Mesendoderm (in vitro differentiated cells): ENCODE measurements around the gene PITPNM3.

Experiments used
- DNase-seq: peaks from one replicate; pipeline ENCODE4 v3.0.0; 2013
- H2AK5ac ChIP-seq: 2 replicates; pipeline ENCODE4 v1.6.1; 2013; ENCODE audit warnings: low read length, inconsistent platforms
- H2BK120ac ChIP-seq: 2 replicates; pipeline ENCODE4 v1.6.1; 2013; ENCODE audit warnings: low read depth, mild to moderate bottlenecking, low read length, moderate library complexity, mixed read lengths
- H2BK15ac ChIP-seq: replicated peaks from 2 replicates; pipeline ENCODE4 v1.6.1; 2013; ENCODE audit warnings: low read depth, mild to moderate bottlenecking, moderate library complexity
- H2BK5ac ChIP-seq: 2 replicates; pipeline ENCODE4 v1.6.1; 2013; ENCODE audit warnings: low read length, inconsistent platforms
- H3K18ac ChIP-seq: 2 replicates; pipeline ENCODE4 v1.6.1; 2013; ENCODE audit warnings: mild to moderate bottlenecking, low read length, mixed read lengths
- H3K23ac ChIP-seq: one replicate; pipeline ENCODE4 v1.6.1; 2013; ENCODE audit warnings: low read length
- H3K27ac ChIP-seq: 2 replicates; pipeline ENCODE4 v1.5.1; 2013; ENCODE audit warnings: low read depth, mild to moderate bottlenecking, inconsistent platforms, low read length, moderate library complexity
- H3K27me3 ChIP-seq: 2 replicates; pipeline ENCODE4 v1.6.1; 2013; ENCODE audit warnings: low read length, control low read depth, mild to moderate bottlenecking, inconsistent platforms; ENCODE audit not compliant: insufficient read depth, poor library complexity
- H3K36me3 ChIP-seq: 2 replicates; pipeline ENCODE4 v1.6.1; 2013; ENCODE audit warnings: low read length, inconsistent platforms; ENCODE audit not compliant: control insufficient read depth, insufficient read depth
- H3K4ac ChIP-seq: one replicate; pipeline ENCODE4 v1.6.1; 2013; ENCODE audit warnings: low read depth, mild to moderate bottlenecking, low read length, moderate library complexity
- H3K4me1 ChIP-seq: 2 replicates; pipeline ENCODE4 v1.6.1; 2013; ENCODE audit warnings: low read depth, low read length, inconsistent platforms; ENCODE audit not compliant: control insufficient read depth
- H3K4me2 ChIP-seq: 2 replicates; pipeline ENCODE4 v1.6.1; 2013; ENCODE audit warnings: low read length
- H3K4me3 ChIP-seq: 2 replicates; pipeline ENCODE4 v1.5.1; 2013; ENCODE audit warnings: mild to moderate bottlenecking, low read length
- H3K56ac ChIP-seq: one replicate; pipeline ENCODE4 v1.6.1; 2013; ENCODE audit warnings: low read length
- H3K79me1 ChIP-seq: 2 replicates; pipeline ENCODE4 v1.6.1; 2013; ENCODE audit warnings: low read length, inconsistent platforms
- H3K79me2 ChIP-seq: 2 replicates; pipeline ENCODE4 v1.6.1; 2013; ENCODE audit warnings: mild to moderate bottlenecking, low read length; ENCODE audit not compliant: control insufficient read depth, insufficient read depth
- H3K9ac ChIP-seq: 2 replicates; pipeline ENCODE4 v1.6.1; 2013; ENCODE audit warnings: low read length, inconsistent platforms
- H4K5ac ChIP-seq: one replicate; pipeline ENCODE4 v1.6.1; 2013; ENCODE audit warnings: low read length
- H4K8ac ChIP-seq: one replicate; pipeline ENCODE4 v1.6.1; 2013; ENCODE audit warnings: low read depth, mild to moderate bottlenecking, control low read depth, low read length, moderate library complexity
- WGBS: extraction: QIAGEN DNeasy Blood & Tissue Kit; methylation state at CpG from one replicate; pipeline ENCODE4 v1.1.7; 2013; ENCODE audit warnings: low lambda C conversion rate, missing lambda C conversion rate; ENCODE audit not compliant: insufficient coverage; ENCODE audit errors: extremely low coverage; 5-methylcytosine and 5-hydroxymethylcytosine counted together

The PITPNM3 gene

DNA sequence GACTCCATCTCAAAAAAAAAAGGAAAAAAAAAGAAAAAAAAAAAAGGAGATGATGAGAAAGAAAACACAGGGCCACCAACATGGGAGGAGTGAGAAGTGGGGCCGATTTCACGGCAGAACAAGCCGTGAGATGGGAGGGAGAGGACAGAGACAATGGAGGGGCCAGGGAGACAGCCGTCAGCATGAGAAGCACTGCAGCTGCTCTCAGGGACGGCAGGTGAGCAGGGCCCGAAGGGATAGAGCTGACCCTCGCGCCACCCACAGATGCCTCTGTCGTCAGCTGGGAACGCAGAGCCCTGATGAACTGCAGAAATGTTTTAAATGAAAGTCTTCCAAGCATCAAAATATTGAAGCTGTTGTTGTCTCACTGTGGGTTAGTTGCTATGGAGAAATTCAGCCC, 20.3 kb downstream of the PITPNM3 start:
- H2BK5ac ChIP-seq, result no peak overlapping the region
- no peak overlapping the region for H3K9ac ChIP-seq
- H2AK5ac ChIP-seq, result no peak overlapping the region
- H3K27ac ChIP-seq, result no peak overlapping the region
- no peak overlapping the region for H3K56ac ChIP-seq
- no peak overlapping the region for H4K5ac ChIP-seq
- H3K27me3 ChIP-seq, result no peaks in the 10 kb centered on the region
- H2BK120ac ChIP-seq, result no peak overlapping the region
- no peak overlapping the region for H2BK15ac ChIP-seq
- no peaks in the 10 kb centered on the region for H3K79me2 ChIP-seq
- H3K18ac ChIP-seq, result no peak overlapping the region
- H3K23ac ChIP-seq, result no peak overlapping the region
- no peak overlapping the region for H3K4me2 ChIP-seq
- H3K4ac ChIP-seq, result no peak overlapping the region
- H3K4me1 ChIP-seq, result no peaks in the 10 kb centered on the region
- no peak for DNase-seq
- H4K8ac ChIP-seq, result no peak overlapping the region
- no CpG with 5 or more reads among the region's 10 CpGs for WGBS
- H3K4me3 ChIP-seq, result no peak overlapping the region
- H3K79me1 ChIP-seq, result no peaks in the 10 kb centered on the region
- H3K36me3 ChIP-seq, result no peaks in the 10 kb centered on the region

DNA sequence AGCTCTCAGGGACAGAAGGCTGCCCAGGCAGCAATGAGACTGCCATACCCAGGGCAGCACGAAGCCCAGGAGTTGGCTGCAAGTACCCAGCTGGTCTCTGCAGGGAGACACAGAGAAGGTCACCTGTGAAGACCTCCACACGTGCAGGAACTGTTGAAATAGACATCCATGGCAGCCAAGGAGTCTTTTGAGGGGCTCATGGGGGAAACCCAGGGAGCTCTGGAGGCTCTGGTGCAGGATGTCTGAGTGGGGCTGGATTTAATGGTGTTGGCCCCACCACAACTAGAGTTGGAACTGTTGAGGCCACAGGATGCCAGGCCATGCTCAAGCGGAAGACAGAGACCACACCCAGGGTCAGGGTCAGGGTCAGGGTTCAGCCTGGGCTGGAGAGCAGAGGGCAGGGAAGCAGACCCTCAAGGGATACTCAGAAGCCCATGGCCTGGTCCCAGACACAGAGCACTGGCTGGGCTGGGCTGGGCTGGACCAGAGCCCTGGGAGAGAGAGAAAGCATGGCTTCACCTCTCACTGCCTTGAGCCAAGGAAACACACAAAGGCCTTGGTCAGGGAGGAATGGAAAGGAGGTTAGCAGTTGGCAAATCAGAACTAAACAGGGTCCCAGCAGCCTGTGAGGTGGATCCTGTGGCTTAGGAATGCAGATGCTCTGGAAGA, 21.4 kb downstream of the PITPNM3 start:
- H3K27ac ChIP-seq, result no peak overlapping the region
- no peak overlapping the region for H2BK5ac ChIP-seq
- H3K4me2 ChIP-seq, result no peak overlapping the region
- H3K27me3 ChIP-seq, result no peaks in the 10 kb centered on the region
- no peaks in the 10 kb centered on the region for H3K79me2 ChIP-seq
- WGBS, result no CpG with 5 or more reads among the region's 3 CpGs
- no peak overlapping the region for H4K8ac ChIP-seq
- H3K36me3 ChIP-seq, result no peaks in the 10 kb centered on the region
- H3K9ac ChIP-seq, result no peak overlapping the region
- no peak overlapping the region for H2BK120ac ChIP-seq
- H3K56ac ChIP-seq, result no peak overlapping the region
- H2AK5ac ChIP-seq, result no peak overlapping the region
- no peak overlapping the region for H3K4me3 ChIP-seq
- no peak overlapping the region for H3K23ac ChIP-seq
- no peak overlapping the region for H4K5ac ChIP-seq
- H2BK15ac ChIP-seq, result no peak overlapping the region
- H3K79me1 ChIP-seq, result no peaks in the 10 kb centered on the region
- no peak overlapping the region for H3K4ac ChIP-seq
- H3K4me1 ChIP-seq, result no peaks in the 10 kb centered on the region
- H3K18ac ChIP-seq, result no peak overlapping the region
- DNase-seq, result no peak

DNA sequence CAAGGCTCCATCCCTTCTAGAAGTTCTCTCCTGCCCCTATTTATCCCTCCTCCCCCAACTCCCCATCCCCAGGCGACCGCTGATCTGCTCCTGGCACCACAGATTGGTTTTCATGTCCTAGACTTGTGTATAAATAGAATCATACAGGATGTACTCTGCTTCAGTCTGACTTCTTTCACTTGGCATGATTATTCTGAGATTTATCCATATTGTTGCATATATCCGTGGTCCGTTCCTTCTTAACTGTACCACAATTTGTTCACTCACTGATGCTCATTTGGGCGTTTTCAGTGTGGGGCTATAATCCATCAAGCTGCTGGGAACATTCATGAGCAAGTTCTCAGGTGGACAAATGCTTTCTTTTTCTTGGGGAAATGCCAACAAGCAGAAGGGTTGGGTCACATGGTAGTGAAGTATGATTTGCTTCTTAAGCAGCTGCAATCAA, 23.9 kb downstream of the PITPNM3 start:
- Histone ChIP-seq H3K4me1 (no peaks in the 10 kb centered on the region), H3K4ac (no peak overlapping the region), H3K4me2 (no peak overlapping the region), H3K56ac (no peak overlapping the region), H2BK15ac (no peak overlapping the region), H3K9ac (no peak overlapping the region), H3K27me3 (no peaks in the 10 kb centered on the region), H2BK120ac (no peak overlapping the region), H3K27ac (no peak overlapping the region), H4K8ac (no peak overlapping the region), H3K79me1 (no peaks in the 10 kb centered on the region), H2BK5ac (no peak overlapping the region), H3K4me3 (no peak overlapping the region), H3K79me2 (no peaks in the 10 kb centered on the region), H2AK5ac (no peak overlapping the region), H3K18ac (no peak overlapping the region), H3K23ac (no peak overlapping the region), H3K36me3 (no peaks in the 10 kb centered on the region), H4K5ac (no peak overlapping the region)
- DNase-seq, result no peak
- WGBS, result no CpG with 5 or more reads among the region's 5 CpGs

DNA sequence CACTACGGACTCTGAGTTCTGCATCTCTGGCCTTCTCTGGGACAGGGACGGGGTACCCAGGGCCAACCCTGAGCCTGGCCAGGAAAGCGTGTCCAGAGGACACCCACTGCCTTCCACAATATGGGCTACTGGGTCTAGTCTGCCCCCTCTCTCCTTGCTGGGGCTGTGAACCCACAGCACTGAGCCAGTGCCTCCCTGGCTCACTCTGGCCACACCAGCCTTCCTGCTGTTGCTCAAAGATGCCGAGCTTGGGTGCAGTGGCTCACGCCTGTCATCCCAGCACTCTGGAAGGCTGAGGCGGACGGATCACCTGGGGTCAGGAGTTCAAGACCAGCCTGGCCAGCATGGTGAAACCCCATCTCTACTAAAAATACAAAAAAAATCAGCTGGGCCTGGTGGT, 24.8 kb downstream of the PITPNM3 start:
- no peak overlapping the region for H3K23ac ChIP-seq

DNA sequence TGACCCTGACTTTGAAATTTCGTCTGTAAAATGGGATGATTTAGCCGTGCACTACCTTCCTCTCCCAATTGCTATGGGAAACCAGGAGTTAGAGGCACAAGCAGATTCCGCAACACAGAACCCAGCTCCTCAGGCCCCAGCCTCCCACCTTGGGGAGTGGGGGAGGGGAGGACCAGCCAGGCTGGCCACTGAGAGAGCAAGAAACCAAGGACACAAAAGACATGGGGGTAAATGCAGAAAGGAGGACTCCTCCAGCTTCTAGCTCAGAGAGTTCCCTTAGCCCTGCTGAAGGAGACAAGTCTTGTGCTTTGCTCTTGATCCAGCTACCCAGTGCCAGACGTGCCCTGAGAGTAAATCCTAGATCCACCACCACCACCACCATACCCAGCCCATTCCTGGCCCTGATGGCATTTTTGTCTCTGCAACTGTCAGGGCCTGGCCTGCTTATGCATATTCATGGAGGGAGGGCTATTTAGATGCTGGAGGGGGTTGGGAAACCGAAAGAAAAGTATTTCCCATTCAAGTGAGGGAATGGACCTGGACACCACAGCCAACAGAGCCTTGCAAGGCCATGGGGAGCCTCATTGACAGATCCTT, 25.9 kb downstream of the PITPNM3 start:
- no peak overlapping the region for H2BK15ac ChIP-seq
- H3K4me1 ChIP-seq, result no peaks in the 10 kb centered on the region
- no peak overlapping the region for H4K8ac ChIP-seq
- H3K9ac ChIP-seq, result no peak overlapping the region
- no peak overlapping the region for H3K4ac ChIP-seq
- H3K4me3 ChIP-seq, result no peak overlapping the region
- no peak overlapping the region for H3K23ac ChIP-seq
- no peak overlapping the region for H2AK5ac ChIP-seq
- no peaks in the 10 kb centered on the region for H3K36me3 ChIP-seq
- no peak overlapping the region for H3K18ac ChIP-seq
- DNase-seq, result peak; percentile 25
- no peaks in the 10 kb centered on the region for H3K79me2 ChIP-seq
- no peak overlapping the region for H4K5ac ChIP-seq
- no peaks in the 10 kb centered on the region for H3K27me3 ChIP-seq
- no CpG with 5 or more reads among the region's 5 CpGs for whole genome bisulfite sequencing
- H3K4me2 ChIP-seq, result no peak overlapping the region
- no peaks in the 10 kb centered on the region for H3K79me1 ChIP-seq
- H3K56ac ChIP-seq, result no peak overlapping the region
- no peak overlapping the region for H3K27ac ChIP-seq
- no peak overlapping the region for H2BK5ac ChIP-seq
- no peak overlapping the region for H2BK120ac ChIP-seq

More for the DNA sequence above, 24.8 kb downstream of the PITPNM3 start:
- DNase-seq, result no peak
- Histone ChIP-seq H4K5ac (no peak overlapping the region), H3K56ac (no peak overlapping the region), H3K36me3 (no peaks in the 10 kb centered on the region), H3K4ac (no peak overlapping the region), H2AK5ac (no peak overlapping the region), H3K4me1 (no peaks in the 10 kb centered on the region), H3K79me1 (no peaks in the 10 kb centered on the region), H2BK15ac (no peak overlapping the region), H3K9ac (no peak overlapping the region), H2BK120ac (no peak overlapping the region), H3K18ac (no peak overlapping the region), H3K27me3 (no peaks in the 10 kb centered on the region), H4K8ac (no peak overlapping the region), H3K27ac (no peak overlapping the region), H2BK5ac (no peak overlapping the region), H3K4me3 (no peak overlapping the region), H3K4me2 (no peak overlapping the region), H3K79me2 (no peaks in the 10 kb centered on the region)
- WGBS, result no CpG with 5 or more reads among the region's 7 CpGs

DNA sequence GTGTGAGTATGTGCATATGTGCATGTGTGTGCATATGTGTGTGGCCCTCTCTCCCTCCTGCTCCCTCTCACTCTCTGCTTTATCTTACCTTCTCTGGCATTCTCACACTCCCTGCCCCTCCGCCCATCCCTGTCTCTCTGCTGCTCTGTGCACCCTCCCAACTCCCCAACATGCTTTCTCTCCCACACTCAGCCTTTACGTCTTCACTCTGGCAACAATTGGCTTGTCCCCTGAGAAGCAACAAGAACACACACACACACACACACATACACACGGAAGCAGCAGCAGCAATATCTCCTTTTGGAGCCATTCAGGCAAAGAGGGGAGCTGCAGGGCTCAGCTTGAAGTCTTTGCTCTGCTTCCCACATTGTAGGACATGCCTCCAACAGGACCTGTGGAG, 27.8 kb downstream of the PITPNM3 start:
- Histone ChIP-seq H3K56ac (no peak overlapping the region), H3K4me3 (no peak overlapping the region), H3K4me2 (no peak overlapping the region), H2BK5ac (no peak overlapping the region), H2BK120ac (no peak overlapping the region), H3K27me3 (no peaks in the 10 kb centered on the region), H3K9ac (no peak overlapping the region), H2BK15ac (no peak overlapping the region), H3K27ac (no peak overlapping the region), H4K5ac (no peak overlapping the region), H3K4ac (no peak overlapping the region), H3K18ac (no peak overlapping the region), H3K36me3 (no peaks in the 10 kb centered on the region), H3K79me2 (no peaks in the 10 kb centered on the region), H2AK5ac (no peak overlapping the region), H4K8ac (no peak overlapping the region), H3K4me1 (no peaks in the 10 kb centered on the region), H3K23ac (no peak overlapping the region), H3K79me1 (no peaks in the 10 kb centered on the region)
- no CpG with 5 or more reads among the region's 3 CpGs for WGBS
- no peak for DNase-seq
